HepG2 (cell line): Measurements from ENCODE around the gene NINJ2. TPM values are rescaled to one million over a fixed set of nuclear protein-coding genes. Genes with fewer than 3 reads are reported as not detected.

Source experiments
- ETV5 ChIP-seq: IDR thresholded peaks from 2 replicates; pipeline ENCODE4 v1.6.1; 2018; ENCODE audit warnings: missing biosample characterization, missing genetic modification reagents, inconsistent platforms, borderline replicate concordance
- NFIC ChIP-seq: IDR thresholded peaks from 2 replicates; pipeline ENCODE4 v1.6.1; 2012; ENCODE audit warnings: mild to moderate bottlenecking, low read length, inconsistent platforms
- THYN1 ChIP-seq: sonication (generic); formaldehyde crosslinking; IDR thresholded peaks from 2 replicates; pipeline ENCODE4 v1.8.1; 2023; ENCODE audit warnings: low read depth, mild to moderate bottlenecking, moderate library complexity, missing genetic modification reagents, borderline replicate concordance
- YEATS4 ChIP-seq: sonication (generic); formaldehyde crosslinking; IDR thresholded peaks from 2 replicates; pipeline ENCODE4 v1.4.0; 2020; ENCODE audit warnings: missing genetic modification reagents, borderline replicate concordance
- ZFP90 ChIP-seq: sonication (generic); formaldehyde crosslinking; IDR thresholded peaks from 2 replicates; pipeline ENCODE4 v1.8.0; 2022; ENCODE audit warnings: missing genetic modification reagents, mild to moderate bottlenecking, inconsistent platforms, borderline replicate concordance
- ZNF263 ChIP-seq: sonication (generic); formaldehyde crosslinking; IDR thresholded peaks from 2 replicates; pipeline ENCODE4 v1.4.0; 2020; ENCODE audit warnings: missing genetic modification reagents
- ZNF264 ChIP-seq: sonication (generic); formaldehyde crosslinking; IDR thresholded peaks from 2 replicates; pipeline ENCODE4 v1.4.0; 2020; ENCODE audit warnings: missing genetic modification reagents
- ZNF335 ChIP-seq: sonication (generic); formaldehyde crosslinking; IDR thresholded peaks from 2 replicates; pipeline ENCODE4 v1.4.0; 2020; ENCODE audit warnings: missing genetic modification reagents
- ZNF382 ChIP-seq: sonication (generic); formaldehyde crosslinking; IDR thresholded peaks from 2 replicates; pipeline ENCODE4 v1.5.0; 2020; ENCODE audit warnings: missing genetic modification reagents, mild to moderate bottlenecking, borderline replicate concordance
- ZNF484 ChIP-seq: sonication (generic); formaldehyde crosslinking; IDR thresholded peaks from 2 replicates; pipeline ENCODE4 v1.5.1; 2020; ENCODE audit warnings: mild to moderate bottlenecking, low read depth, missing genetic modification reagents, borderline replicate concordance
- ZNF660 ChIP-seq: sonication (generic); formaldehyde crosslinking; IDR thresholded peaks from 2 replicates; pipeline ENCODE4 v1.5.1; 2020; ENCODE audit warnings: mild to moderate bottlenecking, low read depth, missing genetic modification reagents, borderline replicate concordance
- ZNF780A ChIP-seq: sonication (generic); formaldehyde crosslinking; IDR thresholded peaks from 2 replicates; pipeline ENCODE4 v1.8.0; 2022; ENCODE audit warnings: mild to moderate bottlenecking, missing genetic modification reagents, moderate library complexity
- polyA plus RNA-seq, 8 experiments: library from polyadenylated mRNA; depleted of rRNA in 3 of 8; stranded (reverse) in 7 of 8; unstranded in 1 of 8; fragments of >200 nt; fragmentation: Illumina TruSeq in 4 of 8; extraction: Trizol in 4 of 8; gene quantifications; 2 replicates each; pipeline versions ENCODE4 v1.2.1 to v1.2.3, GENCODE V29; 2011 to 2016; ENCODE audit warnings: low read depth in 4 of 8, missing spikeins in 1 of 8, mixed read lengths in 1 of 8; ENCODE audit not compliant: insufficient read depth in 1 of 8
- total RNA-seq, 5 experiments: library from RNA; depleted of rRNA; stranded (reverse); fragments of >200 nt; fragmentation: Illumina TruSeq; extraction: Trizol; gene quantifications; 2 replicates each; pipeline ENCODE4 v1.2.3, GENCODE V29; 2016; ENCODE audit warnings: low read depth in 1 of 5
- TF ChIP-seq, protein P1 (sequence below): sonication (generic); formaldehyde crosslinking; IDR thresholded peaks from one replicate; pipeline ENCODE4 v1.5.1; 2020; ENCODE audit warnings: mild to moderate bottlenecking, missing genetic modification reagents; ENCODE audit errors: not compliant biosample characterization
- TF ChIP-seq, protein P2 (sequence below): sonication (generic); formaldehyde crosslinking; IDR thresholded peaks from 2 replicates; pipeline ENCODE4 v1.5.1; 2020; ENCODE audit warnings: missing genetic modification reagents, mild to moderate bottlenecking, borderline replicate concordance
- TF ChIP-seq, protein P3 (sequence below), 2 experiments: fragments of 450-650 bp in 1 of 2; sonication (generic) in 1 of 2; formaldehyde crosslinking; IDR thresholded peaks; 2 replicates each; pipeline versions ENCODE4 v1.5.0 to v1.8.0; 2020 to 2022; ENCODE audit warnings: mild to moderate bottlenecking in 1 of 2, missing genetic modification reagents in 1 of 2
- TF ChIP-seq, protein P4 (sequence below): sonication (generic); formaldehyde crosslinking; IDR thresholded peaks from 2 replicates; pipeline ENCODE4 v1.5.0; 2020; ENCODE audit warnings: missing genetic modification reagents, mild to moderate bottlenecking, borderline replicate concordance

Gene NINJ2
- total and polyA plus RNA-seq, 2 of the 13 experiments (the other 11 are each of a cell fraction or from before 2014, with no cell fraction given): 0.62 to 3.8 TPM

DNA sequence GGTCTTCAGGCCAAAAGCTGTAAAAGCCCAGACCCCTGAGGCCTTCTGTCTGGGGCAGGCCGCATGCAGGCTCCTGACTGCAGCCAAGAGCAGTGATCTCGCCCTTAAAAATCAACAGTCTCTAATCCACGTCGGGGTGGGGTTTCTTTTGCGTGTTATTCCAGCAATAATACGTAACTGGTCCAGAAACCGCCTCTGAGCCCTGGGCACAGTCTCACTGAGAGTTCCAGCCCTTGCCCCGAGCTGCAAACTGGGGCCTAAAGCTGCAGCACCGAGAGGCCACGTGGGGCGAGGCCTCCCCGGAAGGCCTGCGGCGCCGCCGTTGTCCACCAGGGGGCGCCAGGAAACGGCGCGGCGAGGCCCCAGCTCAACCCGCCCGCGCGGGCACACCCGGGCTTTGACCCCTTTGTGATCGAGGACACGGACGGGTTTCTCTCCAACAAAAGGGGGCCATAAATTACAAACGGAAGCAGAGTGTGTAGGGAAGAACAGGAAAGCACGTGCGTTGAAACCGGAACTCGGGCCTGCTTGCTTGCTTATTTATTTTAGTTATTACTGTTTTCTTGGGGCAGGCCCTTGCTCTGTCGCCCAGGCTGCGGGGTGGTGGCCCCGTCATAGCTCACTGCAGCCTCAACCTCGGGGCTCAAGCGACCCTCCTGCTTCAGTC, 87.2 kb downstream of the NINJ2 start (continued):
- TF ChIP-seq, protein P1, sequence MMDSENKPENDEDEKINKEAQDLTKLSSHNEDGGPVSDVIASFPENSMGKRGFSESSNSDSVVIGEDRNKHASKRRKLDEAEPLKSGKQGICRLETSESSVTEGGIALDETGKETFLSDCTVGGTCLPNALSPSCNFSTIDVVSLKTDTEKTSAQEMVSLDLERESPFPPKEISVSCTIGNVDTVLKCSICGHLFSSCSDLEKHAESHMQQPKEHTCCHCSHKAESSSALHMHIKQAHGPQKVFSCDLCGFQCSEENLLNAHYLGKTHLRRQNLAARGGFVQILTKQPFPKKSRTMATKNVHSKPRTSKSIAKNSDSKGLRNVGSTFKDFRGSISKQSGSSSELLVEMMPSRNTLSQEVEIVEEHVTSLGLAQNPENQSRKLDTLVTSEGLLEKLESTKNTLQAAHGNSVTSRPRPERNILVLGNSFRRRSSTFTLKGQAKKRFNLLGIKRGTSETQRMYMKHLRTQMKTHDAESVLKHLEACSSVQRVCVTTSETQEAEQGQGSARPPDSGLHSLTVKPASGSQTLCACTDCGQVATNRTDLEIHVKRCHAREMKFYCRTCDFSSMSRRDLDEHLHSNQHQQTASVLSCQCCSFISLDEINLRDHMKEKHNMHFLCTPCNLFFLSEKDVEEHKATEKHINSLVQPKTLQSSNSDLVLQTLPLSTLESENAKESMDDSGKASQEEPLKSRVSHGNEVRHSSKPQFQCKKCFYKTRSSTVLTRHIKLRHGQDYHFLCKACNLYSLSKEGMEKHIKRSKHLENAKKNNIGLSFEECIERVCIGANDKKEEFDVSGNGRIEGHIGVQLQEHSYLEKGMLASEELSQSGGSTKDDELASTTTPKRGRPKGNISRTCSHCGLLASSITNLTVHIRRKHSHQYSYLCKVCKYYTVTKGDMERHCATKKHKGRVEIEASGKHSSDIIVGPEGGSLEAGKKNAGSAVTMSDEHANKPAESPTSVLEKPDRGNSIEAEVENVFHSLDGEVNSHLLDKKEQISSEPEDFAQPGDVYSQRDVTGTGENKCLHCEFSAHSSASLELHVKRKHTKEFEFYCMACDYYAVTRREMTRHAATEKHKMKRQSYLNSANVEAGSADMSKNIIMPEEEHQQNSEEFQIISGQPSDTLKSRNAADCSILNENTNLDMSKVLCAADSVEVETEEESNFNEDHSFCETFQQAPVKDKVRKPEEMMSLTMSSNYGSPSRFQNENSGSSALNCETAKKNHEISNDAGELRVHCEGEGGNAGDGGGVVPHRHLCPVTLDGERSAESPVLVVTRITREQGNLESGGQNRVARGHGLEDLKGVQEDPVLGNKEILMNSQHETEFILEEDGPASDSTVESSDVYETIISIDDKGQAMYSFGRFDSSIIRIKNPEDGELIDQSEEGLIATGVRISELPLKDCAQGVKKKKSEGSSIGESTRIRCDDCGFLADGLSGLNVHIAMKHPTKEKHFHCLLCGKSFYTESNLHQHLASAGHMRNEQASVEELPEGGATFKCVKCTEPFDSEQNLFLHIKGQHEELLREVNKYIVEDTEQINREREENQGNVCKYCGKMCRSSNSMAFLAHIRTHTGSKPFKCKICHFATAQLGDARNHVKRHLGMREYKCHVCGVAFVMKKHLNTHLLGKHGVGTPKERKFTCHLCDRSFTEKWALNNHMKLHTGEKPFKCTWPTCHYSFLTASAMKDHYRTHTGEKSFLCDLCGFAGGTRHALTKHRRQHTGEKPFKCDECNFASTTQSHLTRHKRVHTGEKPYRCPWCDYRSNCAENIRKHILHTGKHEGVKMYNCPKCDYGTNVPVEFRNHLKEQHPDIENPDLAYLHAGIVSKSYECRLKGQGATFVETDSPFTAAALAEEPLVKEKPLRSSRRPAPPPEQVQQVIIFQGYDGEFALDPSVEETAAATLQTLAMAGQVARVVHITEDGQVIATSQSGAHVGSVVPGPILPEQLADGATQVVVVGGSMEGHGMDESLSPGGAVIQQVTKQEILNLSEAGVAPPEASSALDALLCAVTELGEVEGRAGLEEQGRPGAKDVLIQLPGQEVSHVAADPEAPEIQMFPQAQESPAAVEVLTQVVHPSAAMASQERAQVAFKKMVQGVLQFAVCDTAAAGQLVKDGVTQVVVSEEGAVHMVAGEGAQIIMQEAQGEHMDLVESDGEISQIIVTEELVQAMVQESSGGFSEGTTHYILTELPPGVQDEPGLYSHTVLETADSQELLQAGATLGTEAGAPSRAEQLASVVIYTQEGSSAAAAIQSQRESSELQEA (CRISPR knock-in tag): peak; percentile 65
- TF ChIP-seq ZNF660 (CRISPR knock-in tag) (no peak), ZNF263 (CRISPR knock-in tag) (peak; percentile 26; the same call in 1 of the 2 replicates), THYN1 (CRISPR knock-in tag) (no peak), ZNF335 (CRISPR knock-in tag) (peak; percentile 36; the same call in 1 of the 2 replicates), NFIC (peak; percentile 72), ZFP90 (CRISPR knock-in tag) (no peak), ZNF382 (CRISPR knock-in tag) (no peak), ZNF780A (CRISPR knock-in tag) (no peak), ZNF484 (CRISPR knock-in tag) (no peak), ETV5 (CRISPR knock-in tag) (peak; percentile 97), YEATS4 (CRISPR knock-in tag) (peak; percentile 84), ZNF264 (CRISPR knock-in tag) (no peak)
- TF ChIP-seq, protein P2, sequence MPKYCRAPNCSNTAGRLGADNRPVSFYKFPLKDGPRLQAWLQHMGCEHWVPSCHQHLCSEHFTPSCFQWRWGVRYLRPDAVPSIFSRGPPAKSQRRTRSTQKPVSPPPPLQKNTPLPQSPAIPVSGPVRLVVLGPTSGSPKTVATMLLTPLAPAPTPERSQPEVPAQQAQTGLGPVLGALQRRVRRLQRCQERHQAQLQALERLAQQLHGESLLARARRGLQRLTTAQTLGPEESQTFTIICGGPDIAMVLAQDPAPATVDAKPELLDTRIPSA (CRISPR knock-in tag): no peak; the same call in 1 of the 2 replicates
- TF ChIP-seq, protein P3, sequence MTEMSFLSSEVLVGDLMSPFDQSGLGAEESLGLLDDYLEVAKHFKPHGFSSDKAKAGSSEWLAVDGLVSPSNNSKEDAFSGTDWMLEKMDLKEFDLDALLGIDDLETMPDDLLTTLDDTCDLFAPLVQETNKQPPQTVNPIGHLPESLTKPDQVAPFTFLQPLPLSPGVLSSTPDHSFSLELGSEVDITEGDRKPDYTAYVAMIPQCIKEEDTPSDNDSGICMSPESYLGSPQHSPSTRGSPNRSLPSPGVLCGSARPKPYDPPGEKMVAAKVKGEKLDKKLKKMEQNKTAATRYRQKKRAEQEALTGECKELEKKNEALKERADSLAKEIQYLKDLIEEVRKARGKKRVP (CRISPR knock-in tag; IDR thresholded peaks at IDR 0.05): no peak
- TF ChIP-seq, protein P4, sequence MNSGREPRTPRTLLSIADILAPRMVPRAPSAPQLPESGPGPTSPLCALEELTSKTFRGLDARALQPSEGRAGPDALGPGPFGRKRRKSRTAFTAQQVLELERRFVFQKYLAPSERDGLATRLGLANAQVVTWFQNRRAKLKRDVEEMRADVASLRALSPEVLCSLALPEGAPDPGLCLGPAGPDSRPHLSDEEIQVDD (CRISPR knock-in tag): peak; percentile 86; the same call in 1 of the 2 replicates
